ENCODE measurements around the gene AKAP13.
"Not testable (repeated sequence)": the region's sequence is repeated elsewhere in the genome, so short reads cannot be mapped to it uniquely, and the experiment has no call there.

The AKAP13 gene

DNA sequence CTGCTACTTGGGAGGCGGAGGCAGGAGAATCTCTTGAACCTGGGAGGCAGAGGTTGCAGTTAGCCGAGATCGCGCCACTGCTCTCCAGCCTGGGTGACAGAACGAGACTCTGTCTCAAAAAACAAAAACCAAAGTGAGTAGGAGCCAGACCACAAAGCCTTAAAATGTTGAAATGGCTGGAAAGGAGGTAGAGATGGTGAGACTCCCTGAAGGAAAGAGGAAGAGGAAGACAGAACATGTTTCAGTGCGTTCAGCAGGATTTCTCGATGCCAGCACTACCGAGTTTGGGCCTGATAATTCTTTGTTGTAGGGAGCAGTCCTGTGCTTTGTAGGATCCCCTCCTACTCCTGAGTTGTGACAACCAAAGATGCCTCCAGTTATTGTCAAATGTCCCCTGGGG lies 189.9 kb downstream of the AKAP13 start:
- no peak overlapping the region for H3K4me3 ChIP-seq (ENCODE audit: low read depth, low read length)
- no peak for DNase-seq (ENCODE audit: low read depth)

DNA sequence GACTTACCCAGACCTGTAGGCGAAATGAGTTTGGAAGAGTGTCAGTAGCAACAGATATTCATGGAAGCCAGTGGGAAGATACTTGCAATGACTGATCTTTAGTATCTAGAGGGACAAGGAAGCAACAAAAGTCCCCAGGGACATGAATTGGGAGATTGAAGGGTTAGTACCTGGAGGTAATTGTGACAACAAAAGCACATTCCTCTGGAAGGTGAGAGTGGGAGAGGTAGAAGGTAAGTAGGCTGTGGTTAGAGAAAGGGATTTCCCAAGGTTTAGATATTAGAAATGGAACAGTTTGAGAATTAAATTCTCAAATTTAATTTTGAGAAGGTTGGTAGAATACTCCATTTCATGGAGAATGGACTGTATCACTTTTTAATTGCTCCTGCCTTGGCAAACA lies 191.4 kb downstream of the AKAP13 start:
- no peak for DNase-seq (ENCODE audit: low read depth)

DNA sequence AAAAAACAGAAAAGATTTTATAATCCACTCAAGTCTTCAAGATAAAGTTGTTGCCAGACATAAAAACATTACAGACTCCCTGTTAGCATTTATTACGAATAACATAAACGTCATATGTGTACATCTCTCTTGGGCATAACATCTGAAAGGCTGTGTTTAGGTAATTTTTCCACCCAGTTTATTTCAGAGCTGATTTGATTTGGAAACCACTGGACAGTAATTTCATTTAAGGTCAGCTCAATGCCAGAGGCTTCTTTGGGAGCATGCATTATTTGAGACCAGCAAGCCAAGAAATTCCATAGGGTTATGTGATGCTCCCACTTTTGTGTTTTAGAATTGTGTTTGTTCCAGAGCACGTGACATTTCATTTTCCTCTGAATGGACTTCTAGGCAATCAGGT lies 196.0 kb downstream of the AKAP13 start:
- DNase-seq (ENCODE audit: low read depth), result no peak
- no peak overlapping the region for H3K4me3 ChIP-seq (ENCODE audit: low read depth, low read length)

More for the DNA sequence above, 191.4 kb downstream of the AKAP13 start:
- no peak overlapping the region for H3K4me3 ChIP-seq (ENCODE audit: low read depth, low read length)

DNA sequence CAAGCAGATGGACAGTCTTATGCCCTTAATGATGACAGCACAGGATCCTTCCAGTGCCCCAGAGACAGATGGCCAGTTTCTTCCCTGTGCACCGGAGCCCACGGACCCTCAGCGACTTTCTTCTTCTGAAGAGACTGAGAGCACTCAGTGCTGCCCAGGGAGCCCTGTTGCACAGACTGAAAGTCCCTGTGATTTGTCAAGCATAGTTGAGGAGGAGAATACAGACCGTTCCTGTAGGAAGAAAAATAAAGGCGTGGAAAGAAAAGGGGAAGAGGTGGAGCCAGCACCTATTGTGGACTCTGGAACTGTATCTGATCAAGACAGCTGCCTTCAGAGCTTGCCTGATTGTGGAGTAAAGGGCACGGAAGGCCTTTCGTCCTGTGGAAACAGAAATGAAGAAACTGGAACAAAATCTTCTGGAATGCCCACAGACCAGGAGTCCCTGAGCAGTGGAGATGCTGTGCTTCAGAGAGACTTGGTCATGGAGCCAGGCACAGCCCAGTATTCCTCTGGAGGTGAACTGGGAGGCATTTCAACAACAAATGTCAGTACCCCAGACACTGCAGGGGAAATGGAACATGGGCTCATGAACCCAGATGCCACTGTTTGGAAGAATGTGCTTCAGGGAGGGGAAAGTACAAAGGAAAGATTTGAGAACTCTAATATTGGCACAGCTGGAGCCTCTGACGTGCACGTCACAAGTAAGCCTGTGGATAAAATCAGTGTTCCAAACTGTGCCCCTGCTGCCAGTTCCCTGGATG lies 198.7 kb downstream of the AKAP13 start:
- no peak overlapping the region for H3K4me3 ChIP-seq (ENCODE audit: low read depth, low read length)
- no peak for DNase-seq (ENCODE audit: low read depth)

DNA sequence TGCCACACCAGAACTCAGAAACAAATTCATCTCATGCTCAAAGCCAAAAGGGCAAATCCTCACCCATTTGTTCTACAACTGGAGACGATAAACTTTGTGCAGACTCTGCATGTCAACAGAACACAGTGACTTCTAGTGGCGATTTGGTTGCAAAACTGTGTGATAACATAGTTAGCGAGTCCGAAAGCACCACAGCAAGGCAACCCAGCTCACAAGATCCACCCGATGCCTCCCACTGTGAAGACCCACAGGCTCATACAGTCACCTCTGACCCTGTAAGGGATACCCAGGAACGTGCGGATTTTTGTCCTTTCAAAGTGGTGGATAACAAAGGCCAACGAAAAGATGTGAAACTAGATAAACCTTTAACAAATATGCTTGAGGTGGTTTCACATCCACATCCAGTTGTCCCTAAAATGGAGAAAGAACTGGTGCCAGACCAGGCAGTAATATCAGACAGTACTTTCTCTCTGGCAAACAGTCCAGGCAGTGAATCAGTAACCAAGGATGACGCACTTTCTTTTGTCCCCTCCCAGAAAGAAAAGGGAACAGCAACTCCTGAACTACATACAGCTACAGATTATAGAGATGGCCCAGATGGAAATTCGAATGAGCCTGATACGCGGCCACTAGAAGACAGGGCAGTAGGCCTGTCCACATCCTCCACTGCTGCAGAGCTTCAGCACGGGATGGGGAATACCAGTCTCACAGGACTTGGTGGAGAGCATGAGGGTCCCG lies 199.7 kb downstream of the AKAP13 start:
- no peak for DNase-seq (ENCODE audit: low read depth)
- H3K4me3 ChIP-seq (ENCODE audit: low read depth, low read length), result no peak overlapping the region

DNA sequence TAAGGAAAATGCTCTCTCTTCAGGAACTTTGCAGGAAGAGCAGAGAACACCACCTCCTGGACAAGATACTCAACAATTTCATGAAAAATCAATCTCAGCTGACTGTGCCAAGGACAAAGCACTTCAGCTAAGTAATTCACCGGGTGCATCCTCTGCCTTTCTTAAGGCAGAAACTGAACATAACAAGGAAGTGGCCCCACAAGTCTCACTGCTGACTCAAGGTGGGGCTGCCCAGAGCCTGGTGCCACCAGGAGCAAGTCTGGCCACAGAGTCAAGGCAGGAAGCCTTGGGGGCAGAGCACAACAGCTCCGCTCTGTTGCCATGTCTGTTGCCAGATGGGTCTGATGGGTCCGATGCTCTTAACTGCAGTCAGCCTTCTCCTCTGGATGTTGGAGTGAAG lies 200.5 kb downstream of the AKAP13 start:
- DNase-seq (ENCODE audit: low read depth), result no peak
- H3K4me3 ChIP-seq (ENCODE audit: low read depth, low read length), result no peak overlapping the region

DNA sequence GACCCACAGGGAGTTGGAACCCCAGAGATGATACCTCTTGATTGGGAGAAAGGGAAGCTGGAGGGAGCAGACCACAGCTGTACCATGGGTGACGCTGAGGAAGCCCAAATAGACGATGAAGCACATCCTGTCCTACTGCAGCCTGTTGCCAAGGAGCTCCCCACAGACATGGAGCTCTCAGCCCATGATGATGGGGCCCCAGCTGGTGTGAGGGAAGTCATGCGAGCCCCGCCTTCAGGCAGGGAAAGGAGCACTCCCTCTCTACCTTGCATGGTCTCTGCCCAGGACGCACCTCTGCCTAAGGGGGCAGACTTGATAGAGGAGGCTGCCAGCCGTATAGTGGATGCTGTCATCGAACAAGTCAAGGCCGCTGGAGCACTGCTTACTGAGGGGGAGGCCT lies 201.1 kb downstream of the AKAP13 start:
- DNase-seq (ENCODE audit: low read depth), result no peak
- H3K4me3 ChIP-seq (ENCODE audit: low read depth, low read length), result no peak overlapping the region

DNA sequence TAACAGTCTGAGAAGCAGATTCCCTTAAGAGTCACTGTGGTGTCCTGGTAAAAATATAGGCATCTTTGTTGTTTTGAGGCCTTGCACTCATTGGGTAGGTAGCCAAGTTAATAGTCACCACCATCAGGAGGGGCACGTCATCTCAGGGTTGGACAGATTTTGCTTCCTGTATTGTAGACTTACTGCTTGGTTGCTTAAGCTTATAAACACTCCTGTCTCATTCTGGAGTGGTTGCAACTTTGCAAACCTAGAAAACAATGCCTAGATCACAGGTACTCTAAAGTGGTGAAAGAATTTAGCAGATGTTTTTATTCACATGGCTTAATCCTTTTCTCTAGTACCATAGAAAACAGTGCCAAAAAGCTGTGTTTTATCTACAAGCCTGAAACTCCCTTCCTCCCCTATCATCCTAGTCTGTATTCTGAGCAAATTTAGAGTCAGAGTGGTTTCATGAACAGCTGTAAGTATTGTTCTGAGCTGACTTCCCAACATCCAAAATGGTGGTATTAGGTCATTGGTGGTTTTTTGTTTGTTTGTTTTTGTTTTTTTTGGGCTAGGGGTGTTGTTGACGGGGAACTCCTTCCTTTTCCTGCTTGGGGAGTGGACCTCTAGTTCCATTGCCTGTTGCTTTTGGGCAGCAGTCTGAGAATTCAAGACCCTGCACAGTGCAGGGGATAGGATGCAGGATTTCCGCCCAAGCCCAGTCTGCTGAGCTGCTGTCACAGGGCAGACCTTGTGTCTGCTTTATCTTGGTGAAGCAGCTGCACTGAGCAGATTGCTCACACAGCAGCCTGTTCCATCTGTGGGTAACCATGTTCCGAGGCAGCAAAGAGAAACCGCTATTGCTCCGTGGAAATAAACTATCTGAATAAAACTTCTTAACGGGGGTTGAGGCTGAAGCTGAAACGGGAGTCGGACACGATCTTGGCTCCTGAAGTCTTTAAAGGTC lies 202.0 kb downstream of the AKAP13 start:
- no peak for DNase-seq (ENCODE audit: low read depth)
- H3K4me3 ChIP-seq (ENCODE audit: low read depth, low read length), result peak overlapping the region; percentile 39

DNA sequence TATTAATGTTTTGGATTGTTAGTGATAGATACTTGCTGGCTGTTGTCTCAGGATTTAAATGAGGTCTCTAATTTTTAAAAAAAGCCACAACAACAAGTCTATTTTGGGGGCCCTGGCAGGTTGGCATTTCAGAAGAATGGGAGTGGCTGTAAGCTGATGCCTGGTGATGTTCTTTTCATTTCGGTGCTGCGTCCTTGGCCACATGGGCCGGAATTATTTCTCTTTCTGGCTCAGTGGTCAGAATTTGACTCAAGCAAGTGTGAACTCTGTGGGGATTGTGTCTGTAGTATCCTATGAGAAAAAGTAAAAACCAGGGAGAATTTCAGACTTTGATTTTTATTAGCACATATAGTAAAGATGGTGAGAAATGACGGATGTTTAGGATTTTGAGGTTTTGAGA lies 203.0 kb downstream of the AKAP13 start:
- DNase-seq (ENCODE audit: low read depth), result no peak

DNA sequence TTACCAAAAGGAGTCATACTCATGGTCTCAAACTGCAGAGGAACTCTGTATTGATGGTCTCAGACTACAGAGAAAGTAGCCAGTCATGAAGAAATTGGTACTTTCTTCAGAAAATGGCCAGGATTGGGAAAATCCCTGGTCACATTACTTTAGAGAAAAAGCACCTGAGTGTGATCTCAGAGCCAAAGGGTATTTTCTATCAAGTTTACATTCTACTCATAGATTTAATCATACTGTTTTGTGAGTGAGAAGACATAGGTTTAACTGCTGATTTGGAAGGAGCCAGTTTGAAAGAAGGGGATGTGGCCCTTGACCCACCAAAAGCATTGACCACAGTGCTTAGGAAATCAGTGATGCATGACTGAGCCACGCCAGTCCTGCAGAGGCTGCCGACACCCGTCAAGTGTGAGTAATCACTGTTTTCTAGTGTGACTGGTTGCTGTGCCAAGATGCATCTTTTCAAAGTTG lies 203.6 kb downstream of the AKAP13 start:
- H3K4me3 ChIP-seq (ENCODE audit: low read depth, low read length), result no peak overlapping the region
- peak; percentile 74 for DNase-seq (ENCODE audit: low read depth)

More for the DNA sequence above, 203.0 kb downstream of the AKAP13 start:
- H3K4me3 ChIP-seq (ENCODE audit: low read depth, low read length), result peak overlapping the region; percentile 39

DNA sequence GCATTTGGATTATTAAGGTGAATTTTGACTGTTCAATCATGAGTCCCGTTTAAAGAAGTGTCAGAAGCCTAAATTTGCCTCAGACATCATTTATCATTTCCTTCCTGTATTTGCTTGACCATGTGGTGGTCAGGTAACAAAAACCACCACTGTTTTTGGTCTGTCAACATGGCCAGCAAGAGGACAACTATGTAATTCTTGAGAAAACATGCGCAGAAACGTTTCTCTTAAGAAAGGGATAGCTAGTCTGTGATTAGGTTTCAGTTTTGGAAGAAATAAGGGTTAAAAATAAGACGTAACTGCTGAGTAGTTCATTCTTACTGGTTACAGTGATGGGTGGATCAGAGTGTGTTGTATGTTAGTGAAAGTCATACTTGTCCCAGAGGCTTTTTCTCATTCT lies 204.5 kb downstream of the AKAP13 start:
- H3K4me3 ChIP-seq (ENCODE audit: low read depth, low read length), result no peak overlapping the region
- DNase-seq (ENCODE audit: low read depth), result no peak

DNA sequence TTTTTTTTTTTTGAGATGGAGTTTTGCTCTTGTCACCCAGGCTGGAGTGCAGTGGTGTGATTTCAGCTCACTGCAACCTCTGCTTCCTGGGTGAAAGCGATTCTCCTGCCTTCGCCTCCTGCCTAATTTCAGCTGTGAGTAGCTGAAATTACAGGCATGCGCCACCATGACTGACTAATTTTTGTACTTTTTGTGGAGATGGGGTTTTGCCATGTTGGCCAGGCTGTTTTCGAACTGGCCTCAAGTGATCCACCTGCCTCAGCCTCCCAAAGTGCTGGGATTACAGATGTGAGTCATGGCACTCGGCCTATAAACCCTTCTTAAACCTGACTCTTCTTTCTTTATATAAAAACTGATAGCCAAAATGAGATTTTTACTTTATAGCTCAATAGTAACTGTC lies 205.8 kb downstream of the AKAP13 start:
- H3K4me3 ChIP-seq (ENCODE audit: low read depth, low read length); DNase-seq (ENCODE audit: low read depth): not testable (repeated sequence)

DNA sequence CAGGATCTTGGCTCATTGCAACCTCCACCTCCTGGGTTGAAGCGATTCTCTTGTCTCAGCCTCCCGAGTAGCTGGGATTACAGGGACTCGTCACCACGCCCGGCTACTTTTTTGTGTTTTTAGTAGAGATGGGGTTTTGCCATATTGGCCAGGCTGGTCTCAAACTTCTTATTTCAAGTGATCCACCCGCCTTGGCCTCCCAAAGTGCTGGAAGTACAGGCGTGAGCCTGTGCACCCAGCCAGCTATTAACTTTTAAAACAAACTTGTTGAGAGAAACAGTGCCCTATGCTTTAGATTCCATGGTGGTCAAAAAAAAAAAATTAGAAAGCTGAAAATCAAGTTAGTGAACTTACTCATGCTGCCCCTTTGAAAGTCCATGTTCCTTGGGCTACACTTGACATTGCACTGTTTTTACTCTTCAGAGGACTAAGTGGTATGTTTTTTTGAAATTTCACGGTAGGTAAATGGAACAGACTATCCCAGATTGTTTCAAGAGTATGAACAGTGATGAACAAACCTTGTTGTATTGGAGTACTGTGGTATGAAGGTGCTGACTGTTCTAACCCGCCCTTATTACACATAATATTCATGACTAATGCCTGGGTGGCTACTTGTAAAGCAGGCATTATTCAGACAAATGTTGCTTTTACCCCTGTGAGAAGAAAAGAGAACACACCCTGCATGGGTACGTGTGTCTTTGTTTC lies 207.5 kb downstream of the AKAP13 start:
- no peak for DNase-seq (ENCODE audit: low read depth)
- no peak overlapping the region for H3K4me3 ChIP-seq (ENCODE audit: low read depth, low read length)

DNA sequence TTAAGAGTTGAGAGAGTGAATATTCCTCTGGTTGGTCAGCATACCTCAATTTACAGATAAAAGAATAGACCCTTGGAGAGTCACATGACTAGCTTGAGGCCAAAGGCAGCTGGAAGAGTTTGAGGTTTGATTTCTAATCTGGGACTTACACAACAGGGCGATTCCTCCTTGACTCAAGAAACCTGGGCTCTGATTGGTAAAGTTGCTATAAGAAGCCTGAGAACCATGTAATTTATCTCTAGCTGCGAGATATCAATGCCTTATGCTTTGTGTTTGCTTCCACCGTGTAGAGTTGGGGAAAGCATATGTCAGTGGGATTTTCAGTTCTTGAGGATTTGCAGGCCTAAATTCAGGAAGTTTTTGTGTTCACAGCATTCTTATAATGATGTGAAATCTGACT lies 208.3 kb downstream of the AKAP13 start:
- H3K4me3 ChIP-seq (ENCODE audit: low read depth, low read length), result no peak overlapping the region
- no peak for DNase-seq (ENCODE audit: low read depth)

DNA sequence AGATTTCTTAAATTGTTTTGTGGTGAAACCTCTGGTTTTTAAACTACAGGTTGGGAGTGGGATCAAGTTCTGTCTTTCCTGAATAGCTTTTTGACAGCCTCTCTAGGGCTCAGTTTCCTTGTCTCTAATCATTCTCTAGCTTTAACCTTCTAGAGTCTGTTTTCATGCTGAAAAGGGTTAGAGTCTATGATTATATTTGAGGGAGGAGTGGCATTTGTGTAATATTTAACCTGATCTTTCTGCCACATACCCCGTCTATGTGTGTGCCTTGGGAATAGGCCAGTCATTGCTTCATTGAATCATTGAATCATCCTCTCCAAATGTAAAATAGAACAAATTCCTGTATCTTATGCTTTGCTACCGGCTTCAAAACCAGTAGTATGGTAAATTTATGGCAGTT lies 209.4 kb downstream of the AKAP13 start:
- DNase-seq (ENCODE audit: low read depth), result no peak
- no peak overlapping the region for H3K4me3 ChIP-seq (ENCODE audit: low read depth, low read length)

DNA sequence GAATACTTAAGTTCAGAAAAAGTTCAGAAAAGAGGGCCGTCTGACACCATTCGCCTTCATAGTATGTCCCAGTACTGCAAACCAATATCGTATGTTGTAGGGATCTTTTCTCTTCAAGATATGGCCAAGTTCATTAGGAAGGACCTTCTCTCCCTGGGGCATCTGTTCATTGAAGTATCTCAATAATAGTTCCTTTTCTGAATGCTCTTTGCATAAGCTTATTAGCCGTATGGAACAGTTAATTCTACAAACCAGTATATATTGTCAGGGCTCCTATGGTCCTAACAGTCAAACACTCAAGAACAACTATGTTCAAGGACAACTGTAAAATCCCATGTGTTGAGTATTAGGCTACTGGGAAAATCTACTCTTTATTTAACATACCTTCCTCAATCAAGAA lies 211.2 kb downstream of the AKAP13 start:
- no peak for DNase-seq (ENCODE audit: low read depth)
- no peak overlapping the region for H3K4me3 ChIP-seq (ENCODE audit: low read depth, low read length)

DNA sequence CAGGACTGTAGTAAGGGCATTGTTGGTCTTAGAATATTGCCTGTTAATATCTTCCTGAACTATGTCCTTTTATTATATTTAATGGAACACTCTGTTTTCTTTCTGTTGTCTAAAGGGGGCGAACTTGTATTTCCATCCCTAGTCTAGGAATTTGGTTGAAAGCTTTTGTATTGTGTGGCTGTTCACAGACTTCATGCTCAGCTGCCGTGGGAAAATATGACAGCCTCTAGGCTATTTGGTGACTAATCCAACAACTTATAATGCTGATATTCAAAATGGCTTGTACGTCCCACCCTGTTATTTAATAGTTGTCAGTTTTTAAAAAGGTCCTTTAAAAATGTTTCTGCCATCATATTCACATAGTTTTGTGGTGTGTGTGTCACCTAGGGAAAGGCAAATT lies 211.7 kb downstream of the AKAP13 start:
- H3K4me3 ChIP-seq (ENCODE audit: low read depth, low read length), result no peak overlapping the region
- DNase-seq (ENCODE audit: low read depth), result peak; percentile 53

DNA sequence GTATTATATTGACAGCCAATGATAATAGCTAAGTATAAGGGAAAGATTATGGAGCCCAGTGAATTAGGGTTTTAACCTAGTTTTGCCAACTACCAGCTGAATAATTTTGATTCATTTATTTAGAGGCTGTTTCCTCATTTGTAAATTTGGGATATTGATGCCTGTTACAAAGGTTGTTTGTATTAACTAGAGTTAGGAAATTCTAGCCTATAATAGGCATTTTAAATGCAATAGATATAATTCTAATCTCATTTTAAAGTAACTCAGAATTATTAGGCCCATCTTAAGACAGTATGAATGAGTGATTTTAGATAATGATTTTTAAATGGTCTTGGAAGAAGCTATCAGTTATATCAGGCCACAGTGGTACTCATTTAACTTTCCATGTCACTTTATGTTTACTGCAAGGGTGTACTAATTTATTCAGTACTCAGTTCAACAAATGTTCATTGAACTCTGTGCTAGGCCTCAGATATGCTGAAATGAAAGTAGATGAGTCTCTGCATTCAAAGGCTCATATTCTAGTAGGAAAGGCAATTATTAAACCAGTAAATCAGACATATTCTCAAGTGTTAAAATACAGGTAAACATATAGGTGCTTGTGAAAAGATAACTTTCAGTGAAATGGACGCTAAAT lies 213.5 kb downstream of the AKAP13 start:
- no peak for DNase-seq (ENCODE audit: low read depth)
- no peak overlapping the region for H3K4me3 ChIP-seq (ENCODE audit: low read depth, low read length)
